Stimulated activated CD4-positive, alpha-beta T cell treated with anti-CD3 and anti-CD28 coated beads, Interleukin-2, amount 100 ng/mL, for 24 hours (primary cell): ENCODE data around the gene POC1B.
A peak's percentile ranks its signal among the peaks of the same experiment; 100 is the strongest.

Experiments used
- DNase-seq, 2 donors: peaks; one replicate each; pipeline ENCODE4 v3.0.0-alpha.2; 2020

Gene POC1B

GRCh38 chr12:89417246-89417977, 108.4 kb downstream of the POC1B start:
- DNase-seq = no peak

DNA sequence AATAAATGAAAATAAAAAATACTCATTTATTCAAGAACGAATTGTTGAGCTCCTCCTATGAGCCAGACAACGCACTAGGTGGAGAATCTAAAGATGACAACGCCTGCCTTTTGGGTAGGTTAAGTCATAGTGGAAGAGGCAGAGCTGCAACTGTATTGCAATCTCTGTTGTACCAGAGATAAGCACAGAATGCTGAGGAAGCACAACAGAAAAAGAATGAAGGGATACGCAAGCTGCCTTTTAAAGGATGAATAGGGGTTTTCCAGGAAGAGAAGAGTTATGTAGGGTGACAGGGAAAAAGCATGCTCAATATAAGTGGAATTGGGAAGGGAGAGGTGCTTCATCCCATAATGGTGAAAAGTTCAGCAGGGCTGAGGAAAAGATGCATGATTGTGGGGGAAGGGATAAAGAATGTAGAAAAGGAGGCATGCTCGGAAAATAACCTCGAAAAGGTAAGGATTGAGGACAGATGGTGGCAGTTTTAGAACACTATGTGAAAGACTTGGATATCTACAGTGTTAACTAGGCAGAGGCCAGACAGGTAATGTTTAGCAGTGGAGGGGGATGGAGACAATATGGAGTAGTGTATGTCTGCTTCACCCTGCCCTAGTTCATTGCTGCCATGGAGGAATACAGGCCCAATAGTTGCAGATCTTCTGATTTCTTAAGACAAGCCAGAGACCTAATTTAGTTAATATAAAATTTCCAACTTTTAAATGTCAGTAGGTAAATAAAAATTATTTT, 109.6 kb downstream of the POC1B start:
- DNase-seq = no peak

- DNase-seq = no peak
Measured at GRCh38 chr12:89414851-89415250, 111.0 kb downstream of the POC1B start.

- no peak for DNase-seq
Measured at GRCh38 chr12:89414322-89414721, 111.5 kb downstream of the POC1B start.

DNA sequence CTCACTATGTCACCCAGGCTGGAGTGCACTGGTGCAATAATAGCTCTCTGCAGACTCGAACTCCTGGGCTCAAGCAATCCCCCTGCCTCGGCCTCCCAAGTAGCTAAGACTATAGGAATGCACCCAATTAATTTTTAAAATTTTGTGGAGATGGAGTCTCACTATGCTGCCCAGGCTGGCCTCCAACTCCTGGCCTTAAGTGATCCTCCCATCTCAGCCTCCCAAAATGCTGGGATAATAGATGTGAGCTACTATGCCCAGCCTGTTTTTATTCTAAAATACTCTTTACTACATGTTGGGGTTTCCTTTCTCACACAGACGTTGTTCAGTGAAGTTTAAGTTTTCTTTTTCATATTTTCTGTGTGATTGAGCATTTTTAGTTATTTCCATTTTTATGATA, 112.6 kb downstream of the POC1B start:
- no peak for DNase-seq

DNA sequence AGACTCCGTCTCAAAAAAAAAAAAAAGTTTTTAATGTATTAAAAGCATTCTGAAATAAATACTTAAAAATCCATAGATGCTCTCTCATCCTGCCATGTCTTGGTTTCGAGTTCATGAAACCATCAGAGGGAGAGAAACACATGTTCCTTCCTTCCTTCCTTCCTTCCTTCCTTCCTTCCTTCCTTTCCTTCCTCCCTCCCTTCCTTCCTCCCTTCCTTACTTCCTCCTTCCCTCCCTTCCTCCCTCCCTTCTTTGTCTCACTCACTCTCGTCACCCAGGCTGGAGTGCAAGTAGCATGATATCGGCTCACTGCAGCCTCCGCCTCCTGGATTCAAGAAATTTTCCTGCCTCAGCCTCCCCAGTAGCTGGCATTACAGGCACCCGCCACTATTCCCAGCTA, 113.2 kb downstream of the POC1B start:
- DNase-seq = no peak

DNA sequence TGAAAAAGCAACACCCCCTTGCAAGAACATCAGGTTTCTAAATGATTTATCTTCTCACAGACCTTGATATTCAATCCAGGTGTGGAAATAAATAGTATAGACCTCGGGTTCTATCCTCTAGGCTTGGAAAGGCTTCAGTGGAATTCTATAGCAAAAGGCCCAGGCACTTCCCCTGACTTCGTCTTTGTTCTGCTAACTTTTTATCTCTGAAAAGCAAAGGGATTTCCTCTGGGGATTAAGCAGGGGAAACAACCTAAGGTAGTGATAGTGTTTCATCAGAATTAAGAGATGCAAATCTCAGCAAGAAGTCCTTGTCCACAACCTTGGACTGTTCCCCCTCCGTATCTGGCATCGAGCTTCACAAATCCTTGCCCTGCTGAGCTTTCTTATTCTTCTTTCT, 114.0 kb downstream of the POC1B start:
- no peak for DNase-seq

DNA sequence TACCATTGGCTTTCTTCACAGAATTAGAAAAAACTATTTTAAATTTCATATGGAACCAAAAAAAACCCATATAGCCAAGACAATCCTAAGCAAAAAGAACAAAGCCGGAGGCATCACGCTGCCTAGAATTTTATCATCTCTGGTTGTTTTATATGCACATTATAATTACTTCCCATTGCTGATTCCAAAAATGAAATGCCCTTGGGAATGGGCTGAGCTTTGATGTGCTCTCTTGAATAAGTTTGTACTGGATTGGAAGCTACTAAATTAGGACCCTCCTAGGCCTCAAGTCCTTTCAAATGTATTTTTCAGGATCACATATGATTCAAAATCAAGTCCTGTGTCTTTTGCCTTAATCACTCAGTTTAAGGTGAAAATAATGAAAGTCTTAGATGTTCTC, 114.6 kb downstream of the POC1B start:
- DNase-seq = no peak

- no peak for DNase-seq
Measured at GRCh38 chr12:89405626-89406345, 120.1 kb downstream of the POC1B start.

GRCh38 chr12:89401433-89402058, 124.3 kb downstream of the POC1B start:
- DNase-seq = no peak

DNA sequence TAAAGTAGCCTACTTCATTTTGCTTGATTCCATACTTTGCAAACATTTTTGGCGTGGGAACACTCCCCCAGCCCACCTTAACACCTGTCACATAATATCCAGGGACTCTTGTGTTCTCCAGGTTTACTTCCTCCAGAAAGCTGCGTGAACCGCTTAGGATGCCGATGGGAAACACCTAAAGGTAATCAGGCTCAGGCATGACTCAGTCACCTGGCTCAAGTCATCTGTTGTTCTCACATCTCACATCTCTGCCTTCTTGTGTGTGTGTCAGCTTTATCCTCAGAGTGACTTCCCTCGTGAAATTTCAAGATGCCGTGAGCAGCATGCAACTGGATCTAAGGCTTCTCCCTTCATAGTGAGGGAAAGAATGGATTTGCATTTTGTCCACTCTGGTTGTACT, 125.4 kb downstream of the POC1B start:
- DNase-seq = no peak

GRCh38 chr12:89395712-89396111, 130.1 kb downstream of the POC1B start:
- DNase-seq = no peak

- DNase-seq = no peak
Measured at GRCh38 chr12:89393551-89394121, 132.2 kb downstream of the POC1B start.

GRCh38 chr12:89392391-89392790, 133.5 kb downstream of the POC1B start:
- DNase-seq = no peak

DNA sequence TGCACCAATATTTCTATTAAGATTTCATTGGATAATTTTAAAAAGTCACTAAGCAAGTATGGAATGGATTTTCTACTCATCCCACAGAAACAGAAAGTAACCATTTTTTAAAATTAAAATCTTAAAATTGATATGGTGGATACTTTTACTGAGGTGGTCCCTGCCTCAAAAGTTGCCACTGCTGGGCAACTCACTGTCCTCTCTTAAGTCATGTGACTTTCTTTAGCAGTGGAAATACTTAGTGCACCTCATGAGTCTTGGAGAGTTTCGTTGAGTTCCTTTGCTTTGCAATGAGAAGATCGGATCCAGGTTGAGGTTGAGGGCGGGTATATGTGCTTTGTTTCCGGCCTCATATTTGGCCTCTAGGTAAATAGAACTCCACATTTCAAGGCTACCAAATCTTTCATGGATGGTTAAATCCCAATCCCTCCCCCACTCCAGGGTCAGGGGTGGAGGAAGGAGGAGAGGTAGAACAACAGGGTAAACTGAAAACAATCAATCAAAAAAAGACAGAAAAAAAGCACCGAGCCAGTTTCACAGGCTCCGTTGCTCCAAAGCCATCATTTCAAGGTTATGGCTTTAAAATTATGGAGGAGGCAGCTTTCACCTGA, 134.0 kb downstream of the POC1B start:
- DNase-seq = no peak

GRCh38 chr12:89390802-89391673, 134.8 kb downstream of the POC1B start:
- no peak for DNase-seq

- peak in 1 of 2 donors; percentile 12 for DNase-seq
Measured at GRCh38 chr12:89389755-89390661, 135.8 kb downstream of the POC1B start.

DNA sequence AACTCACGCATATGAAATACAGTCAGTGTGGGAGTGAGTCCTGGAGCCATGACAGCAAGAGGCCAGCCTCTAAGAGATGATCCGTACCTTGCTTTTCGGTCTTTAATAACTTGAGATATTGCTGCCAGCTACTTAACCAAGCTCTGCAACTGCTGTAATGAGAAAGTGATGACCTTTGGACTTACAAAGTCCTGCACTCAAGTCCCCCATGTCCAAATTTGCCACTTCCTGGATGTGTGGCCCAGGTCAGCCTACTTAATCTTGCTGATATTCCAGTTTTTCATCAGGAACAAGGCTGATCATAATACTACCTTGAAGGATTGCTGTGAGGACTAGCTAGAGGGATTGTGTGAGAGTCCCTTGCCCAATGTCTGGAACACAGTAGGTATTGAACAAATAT, 139.7 kb downstream of the POC1B start:
- DNase-seq = no peak

DNA sequence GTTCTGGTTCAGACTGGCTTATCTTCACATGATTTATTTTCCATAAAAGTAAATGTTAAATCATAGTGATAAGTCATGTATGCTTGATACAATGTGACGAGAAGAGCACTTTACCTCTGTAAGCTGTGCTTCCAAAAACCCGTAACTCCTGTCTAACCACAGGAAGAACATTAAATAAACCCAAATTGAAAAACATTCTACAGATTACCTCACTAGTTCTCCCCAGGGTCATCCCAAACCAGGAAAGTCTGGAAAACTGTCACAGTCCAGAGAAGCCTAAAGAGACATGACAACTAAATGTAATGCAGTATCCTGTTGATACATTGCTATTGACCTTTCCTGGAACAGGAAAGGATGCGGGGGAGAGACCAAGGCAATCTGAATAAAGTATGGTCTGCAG, 141.0 kb downstream of the POC1B start:
- DNase-seq = no peak

DNA sequence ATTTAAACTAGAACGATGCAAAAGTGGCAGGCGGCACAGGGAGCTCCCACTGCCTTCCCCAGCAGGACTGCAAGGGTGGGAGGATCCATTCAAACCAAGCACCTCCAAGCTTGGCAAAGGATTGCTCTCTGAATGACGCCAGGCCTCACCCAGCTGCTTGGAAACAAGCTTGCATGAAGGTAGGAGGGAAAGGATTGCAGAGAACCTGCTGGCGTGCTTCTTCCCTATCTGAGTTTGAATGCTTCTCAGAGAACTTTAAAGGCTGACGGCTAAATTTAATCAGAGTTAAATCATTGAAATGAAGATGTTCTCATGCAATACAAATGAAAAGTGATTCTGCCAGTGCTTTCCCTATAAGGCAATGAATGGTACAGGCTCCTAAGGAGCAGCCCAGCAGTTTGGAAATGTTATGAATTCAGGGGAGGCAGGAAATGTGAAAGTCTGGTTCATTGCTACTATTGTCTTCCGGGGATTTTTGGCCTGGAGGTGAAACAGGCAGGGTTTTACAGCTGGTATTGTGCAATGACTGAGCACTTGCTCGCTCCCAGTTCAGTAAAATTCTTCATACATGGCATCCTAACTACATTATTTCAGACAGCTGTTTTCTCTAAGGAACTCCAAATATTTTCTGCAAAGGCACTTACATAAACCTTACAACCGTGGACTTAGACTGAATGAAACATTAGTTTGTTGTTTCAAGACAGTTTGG, 141.6 kb downstream of the POC1B start:
- no peak for DNase-seq
